Activated T-helper 1 cell treated with anti-CD3 and anti-CD28 coated beads, Interleukin-2, amount 50 U/mL, for 16 hours (primary cell): ENCODE results near the gene PARL.
"Not testable (repeated sequence)": the region's sequence is repeated elsewhere in the genome, so short reads cannot be mapped to it uniquely, and the experiment has no call there.

Experiments
- DNase-seq, 2 donors: peaks; one replicate each; pipeline ENCODE4 v3.0.0-alpha.2; 2020; ENCODE audit warnings: low read depth in 1 of 2, low spot score in 1 of 2

Gene PARL

GRCh38 chr3:183904833-183905780 lies 20.4 kb upstream of the PARL start:
- DNase-seq: no peak

- no peak for DNase-seq
These were observed 13.3 kb upstream of the PARL start for GRCh38 chr3:183898028-183898431.

- DNase-seq: no peak
These were observed 12.9 kb upstream of the PARL start for GRCh38 chr3:183897606-183898005.

- DNase-seq: no peak
These were observed 11.9 kb upstream of the PARL start for GRCh38 chr3:183896610-183897009.

GRCh38 chr3:183896184-183896583 lies 11.5 kb upstream of the PARL start:
- DNase-seq: no peak

GRCh38 chr3:183895774-183896173 lies 11.1 kb upstream of the PARL start:
- DNase-seq: no peak

GRCh38 chr3:183895296-183895695 lies 10.6 kb upstream of the PARL start:
- no peak for DNase-seq

- no peak for DNase-seq
These were observed 8.0 kb upstream of the PARL start for GRCh38 chr3:183892610-183893214.

- DNase-seq: no peak
These were observed 1.1 kb upstream of the PARL start for GRCh38 chr3:183885766-183886165.

- no peak for DNase-seq
These were observed 618 bp downstream of the PARL start for GRCh38 chr3:183884097-183884426.

- no peak for DNase-seq
These were observed 1.2 kb downstream of the PARL start for GRCh38 chr3:183883291-183884096.

GRCh38 chr3:183880121-183880520 lies 4.6 kb downstream of the PARL start:
- no peak for DNase-seq

- no peak for DNase-seq
These were observed 5.4 kb downstream of the PARL start for GRCh38 chr3:183879243-183879642.

- DNase-seq: no peak
These were observed 6.6 kb downstream of the PARL start for GRCh38 chr3:183878071-183878470.

GRCh38 chr3:183877227-183877626 lies 7.5 kb downstream of the PARL start:
- DNase-seq: not testable (repeated sequence)

- DNase-seq: no peak
These were observed 9.3 kb downstream of the PARL start for GRCh38 chr3:183875411-183875810.

- no peak for DNase-seq
These were observed 10.8 kb downstream of the PARL start for GRCh38 chr3:183873914-183874313.

- DNase-seq: no peak
These were observed 13.1 kb downstream of the PARL start for GRCh38 chr3:183871541-183871940.

GRCh38 chr3:183870563-183870962 lies 14.1 kb downstream of the PARL start:
- DNase-seq: no peak

- no peak for DNase-seq
These were observed 15.9 kb downstream of the PARL start for GRCh38 chr3:183868796-183869195.

GRCh38 chr3:183862610-183863009 lies 22.1 kb downstream of the PARL start:
- no peak for DNase-seq

- DNase-seq: no peak
These were observed 26.8 kb downstream of the PARL start for GRCh38 chr3:183857863-183858262.
